GM23338 (cell line): ENCODE data around the gene FANK1.

Experiments used
- CREB1 ChIP-seq: fragments of 250-450 bp; sonication (Bioruptor Pico); IDR thresholded peaks from 2 replicates; pipeline ENCODE4 v1.5.0; 2020; ENCODE audit warnings: low read depth, mild to moderate bottlenecking, moderate library complexity
- CTCF ChIP-seq, 2 experiments: fragments of 200-600 bp in 1 of 2; sonication (generic) in 1 of 2; conservative IDR thresholded peaks; 2 replicates each; pipeline versions ENCODE4 v1.5.1 to v1.6.1; 2016 to 2017; ENCODE audit warnings: antibody characterized with exemption in 2 of 2, low read depth in 2 of 2, mild to moderate bottlenecking in 2 of 2, moderate library complexity in 1 of 2
- ETS1 ChIP-seq: IDR thresholded peaks from 2 replicates; pipeline ENCODE4 v1.6.1; 2016; ENCODE audit warnings: antibody characterized with exemption
- EZH2 ChIP-seq: fragments of 200-600 bp; sonication (generic); IDR thresholded peaks from one replicate; pipeline ENCODE4 v1.8.0; 2017; ENCODE audit warnings: antibody characterized with exemption, mild to moderate bottlenecking, low read depth; ENCODE audit not compliant: unreplicated experiment
- EZH2phosphoT487 ChIP-seq: fragments of 200-600 bp; sonication (generic); IDR thresholded peaks from one replicate; pipeline ENCODE4 v1.8.1; 2018; ENCODE audit warnings: antibody characterized with exemption; ENCODE audit not compliant: unreplicated experiment
- JUNB ChIP-seq: IDR thresholded peaks from one replicate; pipeline ENCODE4 v1.6.1; 2016; ENCODE audit warnings: antibody characterized with exemption; ENCODE audit not compliant: unreplicated experiment
- POLR2AphosphoS5 ChIP-seq: IDR thresholded peaks from 2 replicates; pipeline ENCODE4 v1.6.1; 2016; ENCODE audit warnings: antibody characterized with exemption, low read depth
- REST ChIP-seq: IDR thresholded peaks from one replicate; pipeline ENCODE4 v1.6.1; 2018; ENCODE audit warnings: antibody characterized with exemption; ENCODE audit not compliant: unreplicated experiment
- STAT1 ChIP-seq: IDR thresholded peaks from one replicate; pipeline ENCODE4 v1.6.1; 2016; ENCODE audit warnings: antibody characterized with exemption; ENCODE audit not compliant: unreplicated experiment
- ZNF331 ChIP-seq: fragments of 250-450 bp; sonication (Bioruptor Pico); IDR thresholded peaks from 2 replicates; pipeline ENCODE4 v1.5.0; 2020; ENCODE audit warnings: low read depth, mild to moderate bottlenecking, moderate library complexity

- TF ChIP-seq CTCF (conservative IDR thresholded peaks at IDR 0.05; ENCODE audit: low read depth in 2 of 2) (no peak), EZH2 (no peak), CREB1 (no peak), REST (no peak), EZH2phosphoT487 (no peak), POLR2AphosphoS5 (no peak), JUNB (no peak), ETS1 (no peak), ZNF331 (CRISPR knock-in tag) (no peak), STAT1 (no peak)
Measured at GRCh38 chr10:125991392-125991791, 95.0 kb downstream of the FANK1 start.
